Activated T-cell treated with anti-CD3 and anti-CD28 coated beads, Interleukin-2, amount 50 U/mL, for 4 hours (primary cell): ENCODE data around the gene DUSP22. TPM values are rescaled to one million over a fixed set of nuclear protein-coding genes. Genes with fewer than 3 reads are reported as not detected.
"Not testable (repeated sequence)": the region's sequence is repeated elsewhere in the genome, so short reads cannot be mapped to it uniquely, and the experiment has no call there.

Experiments used
- ATAC-seq, 2 donors: fragments of 200-7000 bp; cut with Tn5 transposase; one replicate each; pipeline ENCODE4 v1.10.0; 2021
- DNase-seq: peaks from one replicate; pipeline ENCODE4 v3.0.0-alpha.2; 2020
- H3K27me3 Mint-ChIP-seq: one replicate; pipeline ENCODE4 v1.8.0; 2021; ENCODE audit warnings: low read depth, mixed read lengths
- H3K36me3 Mint-ChIP-seq: one replicate; pipeline ENCODE4 v1.8.0; 2022; ENCODE audit warnings: mixed read lengths; ENCODE audit not compliant: insufficient read depth
- H3K4me1 Mint-ChIP-seq: one replicate; pipeline ENCODE4 v1.8.0; 2021; ENCODE audit warnings: low read depth, mixed read lengths
- H3K4me3 Mint-ChIP-seq: one replicate; pipeline ENCODE4 v1.8.0; 2021; ENCODE audit warnings: mild to moderate bottlenecking, moderate library complexity, mixed read lengths
- H3K9me3 Mint-ChIP-seq: one replicate; pipeline ENCODE4 v1.8.0; 2021; ENCODE audit warnings: mixed read lengths
- total RNA-seq, 3 donors: library from RNA; stranded (reverse); gene quantifications; one replicate each; pipeline ENCODE4 v1.2.1, GENCODE V29; 2021

The DUSP22 gene
- total RNA-seq, 3 donors from 2014 or later = 27.5 to 32.5 (median 30.9) TPM

DNA sequence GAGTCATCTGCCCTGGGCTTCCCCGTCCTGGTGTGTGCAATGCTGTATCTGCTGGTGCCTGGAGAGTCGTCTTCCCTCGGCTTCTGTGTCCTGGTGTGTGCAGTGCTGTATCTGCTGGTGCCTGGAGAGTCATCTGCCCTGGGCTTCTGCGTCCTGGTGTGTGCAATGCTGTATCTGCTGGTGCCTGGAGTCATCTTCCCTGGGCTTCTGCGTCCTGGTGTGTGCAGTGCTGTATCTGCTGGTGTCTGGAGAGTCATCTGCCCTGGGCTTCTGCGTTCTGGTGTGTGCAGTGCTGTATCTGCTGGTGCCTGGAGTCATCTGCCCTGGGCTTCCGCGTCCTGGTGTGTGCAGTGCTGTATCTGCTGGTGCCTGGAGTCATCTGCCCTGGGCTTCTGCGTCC is 33.8 kb downstream of the DUSP22 start:
- DNase-seq, H3K4me1 Mint-ChIP-seq, H3K9me3 Mint-ChIP-seq, H3K36me3 Mint-ChIP-seq, H3K4me3 Mint-ChIP-seq, ATAC-seq, H3K27me3 Mint-ChIP-seq: not testable (repeated sequence)

- H3K36me3 Mint-ChIP-seq = peaks cover 4% of the 10 kb centered on the region
- no peak overlapping the region for H3K4me3 Mint-ChIP-seq
- H3K27me3 Mint-ChIP-seq = no peaks in the 10 kb centered on the region
- ATAC-seq (no peak), DNase-seq (no peak)
- no peaks in the 10 kb centered on the region for H3K4me1 Mint-ChIP-seq
- H3K9me3 Mint-ChIP-seq = no peaks in the 10 kb centered on the region
Observed at GRCh38 chr6:326896-327537, 34.7 kb downstream of the DUSP22 start.

DNA sequence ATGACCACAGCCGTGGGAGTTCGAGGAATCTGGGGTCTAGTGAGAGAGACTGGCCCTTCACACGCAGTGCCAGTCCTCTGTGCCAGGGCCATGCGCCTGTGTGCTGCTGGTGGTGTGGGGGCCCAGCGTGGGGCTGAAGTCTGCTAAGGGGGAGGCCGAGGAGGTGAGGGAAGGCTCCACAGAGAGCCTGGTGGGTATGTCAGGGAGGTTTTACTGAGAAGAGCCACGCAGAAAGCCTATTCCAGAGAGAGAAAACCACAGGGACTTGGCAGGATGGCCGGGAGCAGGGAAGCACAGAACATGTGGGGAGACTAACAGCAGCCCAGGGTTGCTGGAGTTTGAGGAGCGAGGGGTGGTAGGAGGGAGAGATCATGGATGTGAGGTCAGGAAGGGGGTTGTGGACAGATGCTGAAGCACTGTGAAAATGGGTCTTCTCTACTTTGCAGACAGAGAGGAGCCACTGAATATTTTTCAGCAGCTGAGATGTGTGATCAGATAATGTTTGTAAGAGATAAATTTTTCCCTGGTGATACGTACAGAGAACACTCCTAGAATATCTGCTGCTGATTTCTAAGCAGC is 35.3 kb downstream of the DUSP22 start:
- Mint-ChIP-seq H3K27me3 (no peaks in the 10 kb centered on the region), H3K9me3 (no peaks in the 10 kb centered on the region), H3K4me3 (no peak overlapping the region), H3K36me3 (peaks cover 4% of the 10 kb centered on the region), H3K4me1 (no peaks in the 10 kb centered on the region)
- no peak for ATAC-seq
- DNase-seq = no peak

DNA sequence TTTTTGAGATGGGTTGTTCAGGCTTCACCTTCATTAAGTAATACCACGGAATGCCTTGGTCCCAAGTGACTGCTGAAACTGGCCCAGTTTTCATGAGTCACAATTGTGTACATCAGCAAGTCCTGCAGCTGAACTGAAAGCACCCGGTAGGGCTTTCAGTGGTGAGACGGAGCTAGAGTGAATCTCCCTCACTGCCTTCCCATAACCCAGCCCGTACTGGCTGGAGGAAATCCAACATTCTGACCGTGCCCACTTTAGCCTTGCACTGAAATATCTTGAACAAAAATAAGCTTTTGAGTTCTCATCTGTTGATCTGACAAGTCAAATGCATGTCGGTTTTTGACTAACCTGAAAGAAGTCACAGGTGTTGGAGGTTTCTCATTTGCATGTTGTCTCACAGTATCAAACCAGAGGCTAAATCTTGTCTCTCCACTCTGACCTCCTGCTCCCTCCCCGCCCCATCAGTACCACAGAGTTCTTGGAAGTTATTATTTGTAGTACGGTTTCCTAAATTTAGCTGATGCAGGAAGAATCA is 35.9 kb downstream of the DUSP22 start:
- Mint-ChIP-seq H3K36me3 (peaks cover 4% of the 10 kb centered on the region), H3K4me1 (peaks cover under 1% of the 10 kb centered on the region), H3K9me3 (no peaks in the 10 kb centered on the region), H3K27me3 (no peaks in the 10 kb centered on the region), H3K4me3 (no peak overlapping the region)
- peak; percentile 67 to 74 for ATAC-seq
- no peak for DNase-seq

- DNase-seq (no peak), ATAC-seq (no peak)
- H3K36me3 Mint-ChIP-seq = peaks cover 4% of the 10 kb centered on the region
- H3K4me3 Mint-ChIP-seq = no peak overlapping the region
- H3K9me3 Mint-ChIP-seq = no peaks in the 10 kb centered on the region
- no peaks in the 10 kb centered on the region for H3K27me3 Mint-ChIP-seq
- peaks cover 1% of the 10 kb centered on the region for H3K4me1 Mint-ChIP-seq
Observed at GRCh38 chr6:328924-329323, 36.6 kb downstream of the DUSP22 start.

DNA sequence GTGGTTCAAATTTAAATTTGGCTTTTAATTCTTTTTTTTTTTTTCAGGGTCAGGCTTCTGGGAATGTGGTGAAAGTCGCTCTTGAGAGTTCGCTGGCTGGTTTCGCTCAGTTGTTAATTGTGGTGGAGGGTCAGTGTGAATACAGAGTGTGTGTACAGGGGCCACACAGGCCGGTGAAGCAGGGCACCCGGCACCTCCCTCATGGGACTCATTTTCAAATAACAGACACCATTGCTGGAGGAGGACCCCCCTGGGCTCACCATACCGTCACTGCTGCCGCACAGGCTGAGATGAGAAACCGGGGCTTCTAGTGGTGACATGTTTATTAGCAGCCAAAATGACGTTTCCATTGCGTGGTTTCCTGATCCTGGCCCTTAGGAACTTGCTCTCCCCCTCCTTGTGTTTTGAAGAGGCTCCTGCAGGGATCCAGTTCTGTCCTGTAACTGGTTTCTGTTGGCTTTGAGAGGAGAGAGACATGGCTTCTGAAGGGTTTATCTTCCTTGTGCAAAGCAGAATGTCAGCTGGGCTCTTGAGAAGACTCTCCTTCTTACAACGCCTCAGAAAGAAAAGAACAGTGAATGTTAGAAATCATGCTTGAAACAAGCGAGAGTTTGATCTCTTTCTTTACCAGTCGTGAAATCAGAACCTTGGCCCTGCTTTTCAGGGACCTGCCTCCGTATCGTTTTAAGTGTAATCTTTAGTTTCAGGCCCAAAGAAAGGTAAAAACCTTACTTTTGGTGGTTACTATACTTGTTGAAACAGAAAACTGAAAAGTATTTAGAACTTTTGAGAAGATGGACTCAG is 37.8 kb downstream of the DUSP22 start:
- H3K4me1 Mint-ChIP-seq = peaks cover 1% of the 10 kb centered on the region
- H3K27me3 Mint-ChIP-seq = no peaks in the 10 kb centered on the region
- no peaks in the 10 kb centered on the region for H3K9me3 Mint-ChIP-seq
- DNase-seq (no peak), ATAC-seq (no peak)
- peaks cover 4% of the 10 kb centered on the region for H3K36me3 Mint-ChIP-seq
- H3K4me3 Mint-ChIP-seq = no peak overlapping the region

DNA sequence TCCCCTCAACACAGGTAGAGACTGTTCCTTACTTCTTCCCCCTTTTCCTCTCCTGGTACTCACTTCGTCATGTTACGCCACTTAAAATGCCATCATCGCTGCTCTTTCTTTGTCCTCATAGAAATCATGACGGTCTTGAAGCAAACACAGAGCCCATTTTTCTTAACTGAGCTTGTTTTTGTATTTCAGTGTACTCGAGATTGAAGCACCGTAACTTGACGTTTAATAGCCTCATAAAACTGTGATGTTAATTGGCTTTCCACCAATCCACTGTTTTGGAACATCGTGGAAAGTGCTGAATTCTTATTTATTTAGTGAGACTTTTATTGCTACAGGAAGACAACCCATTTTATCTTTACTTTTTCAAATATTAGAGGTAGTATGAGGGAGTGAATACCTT is 38.7 kb downstream of the DUSP22 start:
- Mint-ChIP-seq H3K9me3 (no peaks in the 10 kb centered on the region), H3K27me3 (no peaks in the 10 kb centered on the region), H3K4me3 (no peak overlapping the region), H3K4me1 (peaks cover 4% of the 10 kb centered on the region), H3K36me3 (peaks cover 4% of the 10 kb centered on the region)
- ATAC-seq = no peak
- no peak for DNase-seq

- Mint-ChIP-seq H3K27me3 (no peaks in the 10 kb centered on the region), H3K9me3 (no peaks in the 10 kb centered on the region), H3K36me3 (peaks cover 2% of the 10 kb centered on the region), H3K4me1 (peaks cover 13% of the 10 kb centered on the region), H3K4me3 (no peak overlapping the region)
- no peak for DNase-seq
- no peak for ATAC-seq
Observed at GRCh38 chr6:331622-332521, 39.6 kb downstream of the DUSP22 start.

DNA sequence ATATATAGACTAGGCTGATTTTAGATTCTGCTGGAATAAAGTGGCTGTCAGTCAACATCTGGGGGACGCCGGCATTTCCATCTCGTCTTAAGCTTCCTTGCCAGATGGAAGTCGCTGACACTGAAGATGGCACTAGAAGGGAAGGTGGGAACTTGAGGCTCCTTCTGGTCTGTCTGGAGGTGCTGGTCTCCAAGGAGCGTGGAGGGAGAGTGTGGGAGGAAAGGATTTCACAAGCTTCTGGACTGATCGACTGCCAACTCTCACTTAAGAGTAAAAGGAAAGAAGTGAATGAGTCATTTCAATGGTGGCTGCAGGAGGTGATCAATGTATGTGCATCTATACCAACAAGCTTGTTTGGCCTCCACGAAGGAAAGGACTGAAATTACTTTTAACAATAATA is 40.4 kb downstream of the DUSP22 start:
- peaks cover 2% of the 10 kb centered on the region for H3K36me3 Mint-ChIP-seq
- H3K9me3 Mint-ChIP-seq = no peaks in the 10 kb centered on the region
- no peak overlapping the region for H3K4me3 Mint-ChIP-seq
- ATAC-seq = no peak
- DNase-seq = no peak
- H3K4me1 Mint-ChIP-seq = peaks cover 21% of the 10 kb centered on the region
- no peaks in the 10 kb centered on the region for H3K27me3 Mint-ChIP-seq

- H3K4me3 Mint-ChIP-seq = no peak overlapping the region
- no peaks in the 10 kb centered on the region for H3K9me3 Mint-ChIP-seq
- H3K27me3 Mint-ChIP-seq = no peaks in the 10 kb centered on the region
- no peak for ATAC-seq
- H3K4me1 Mint-ChIP-seq = peaks cover 27% of the 10 kb centered on the region
- no peak for DNase-seq
- H3K36me3 Mint-ChIP-seq = peaks cover 2% of the 10 kb centered on the region
Observed at GRCh38 chr6:333379-334002, 41.2 kb downstream of the DUSP22 start.

GRCh38 chr6:334536-335510 is 42.5 kb downstream of the DUSP22 start:
- no peak for ATAC-seq
- no peaks in the 10 kb centered on the region for H3K27me3 Mint-ChIP-seq
- H3K36me3 Mint-ChIP-seq = peaks cover 2% of the 10 kb centered on the region
- H3K4me3 Mint-ChIP-seq = no peak overlapping the region
- no peaks in the 10 kb centered on the region for H3K9me3 Mint-ChIP-seq
- no peak for DNase-seq
- H3K4me1 Mint-ChIP-seq = peaks cover 41% of the 10 kb centered on the region

- H3K4me1 Mint-ChIP-seq = peaks cover 45% of the 10 kb centered on the region
- DNase-seq (no peak), ATAC-seq (no peak)
- H3K4me3 Mint-ChIP-seq = no peak overlapping the region
- H3K36me3 Mint-ChIP-seq = peaks cover 2% of the 10 kb centered on the region
- no peaks in the 10 kb centered on the region for H3K27me3 Mint-ChIP-seq
- H3K9me3 Mint-ChIP-seq = no peaks in the 10 kb centered on the region
Observed at GRCh38 chr6:335572-335971, 43.3 kb downstream of the DUSP22 start.
